ENCODE measurements around the gene PTF1A. TPM values are rescaled to one million over a fixed set of nuclear protein-coding genes. Genes with fewer than 3 reads are reported as not detected.

PTF1A gene
- total and polyA plus RNA-seq, 12 donors, result not detected

- intact Hi-C loops (cut with DNase I), result loop anchor here in 1 of 10 donors (1.0 kb wide), 1 partner anchor 22 kb away; no protein-coding TSS in a partner anchor
- ATAC-seq (no peak), DNase-seq (no peak)
- Histone ChIP-seq H3K4me1 (peaks cover 0 to 20% (median 14%) of the 10 kb centered on the region in 9 donors), H3K4me3 (no peak overlapping the region), H3K9me3 (no peaks in the 10 kb centered on the region), H3K27ac (no peak overlapping the region), H3K36me3 (no peaks in the 10 kb centered on the region), H3K27me3 (peaks cover 17 to 89% (median 80%) of the 10 kb centered on the region in 7 donors)
- TF ChIP-seq, protein P1, sequence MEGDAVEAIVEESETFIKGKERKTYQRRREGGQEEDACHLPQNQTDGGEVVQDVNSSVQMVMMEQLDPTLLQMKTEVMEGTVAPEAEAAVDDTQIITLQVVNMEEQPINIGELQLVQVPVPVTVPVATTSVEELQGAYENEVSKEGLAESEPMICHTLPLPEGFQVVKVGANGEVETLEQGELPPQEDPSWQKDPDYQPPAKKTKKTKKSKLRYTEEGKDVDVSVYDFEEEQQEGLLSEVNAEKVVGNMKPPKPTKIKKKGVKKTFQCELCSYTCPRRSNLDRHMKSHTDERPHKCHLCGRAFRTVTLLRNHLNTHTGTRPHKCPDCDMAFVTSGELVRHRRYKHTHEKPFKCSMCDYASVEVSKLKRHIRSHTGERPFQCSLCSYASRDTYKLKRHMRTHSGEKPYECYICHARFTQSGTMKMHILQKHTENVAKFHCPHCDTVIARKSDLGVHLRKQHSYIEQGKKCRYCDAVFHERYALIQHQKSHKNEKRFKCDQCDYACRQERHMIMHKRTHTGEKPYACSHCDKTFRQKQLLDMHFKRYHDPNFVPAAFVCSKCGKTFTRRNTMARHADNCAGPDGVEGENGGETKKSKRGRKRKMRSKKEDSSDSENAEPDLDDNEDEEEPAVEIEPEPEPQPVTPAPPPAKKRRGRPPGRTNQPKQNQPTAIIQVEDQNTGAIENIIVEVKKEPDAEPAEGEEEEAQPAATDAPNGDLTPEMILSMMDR (IDR thresholded peaks at IDR 0.05), result no peak
- 10 to 11% methylated on average over 26 of the region's 26 CpGs for WGBS, 2 donors
Measured at GRCh38 chr10:23171232-23171876, 20.8 kb upstream of the PTF1A start.

DNA sequence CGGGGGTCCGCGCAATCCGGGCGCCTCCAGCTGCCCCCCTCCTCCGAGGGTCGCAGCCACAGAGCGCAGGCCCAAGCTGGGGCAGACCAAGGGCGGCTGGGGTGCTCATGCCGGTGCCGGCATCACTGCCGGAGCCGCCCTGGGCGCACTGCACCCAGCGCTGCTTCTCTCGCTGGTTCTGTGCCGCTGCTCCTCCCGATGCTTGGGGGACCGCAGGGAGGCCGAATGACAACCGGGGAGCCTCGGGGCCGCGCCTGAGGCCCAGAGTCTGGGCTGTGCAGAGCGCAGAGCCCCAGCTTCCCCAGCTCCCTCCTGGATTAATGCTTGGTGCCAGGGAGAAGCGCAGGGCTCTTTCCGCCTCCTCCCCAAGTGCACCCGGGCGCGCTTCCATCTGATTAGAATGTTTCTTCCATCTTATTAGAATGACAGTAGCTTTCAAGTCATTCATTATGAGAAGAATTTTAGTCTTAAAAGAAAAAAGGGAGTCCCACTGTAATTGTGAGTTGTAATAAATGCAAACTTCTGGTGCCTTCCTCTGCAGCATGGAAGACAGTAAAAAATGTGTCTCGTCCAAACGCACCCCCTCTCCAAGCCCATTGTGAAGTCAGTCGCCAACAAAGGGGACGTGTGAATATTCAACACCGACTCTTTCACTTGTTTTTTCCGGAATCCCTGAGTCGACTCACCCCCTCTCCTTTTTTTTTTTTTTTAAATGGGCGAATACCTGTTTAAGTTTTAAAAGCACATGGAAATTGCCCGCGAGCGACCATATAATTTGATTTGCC lies 19.5 kb upstream of the PTF1A start:
- H3K27me3 ChIP-seq, result peaks cover 17 to 96% (median 89%) of the 10 kb centered on the region in 7 donors
- intact Hi-C loops (cut with DNase I), result no loop called here
- WGBS, 2 donors, result 1 to 2% methylated on average over 41 of the region's 41 CpGs

GRCh38 chr10:23173214-23174073 lies 18.7 kb upstream of the PTF1A start:
- 1% methylated on average over 82 of the region's 82 CpGs for WGBS, 2 donors
- Histone ChIP-seq H3K27ac (no peak overlapping the region), H3K27me3 (peaks cover 17 to 100% (median 93%) of the 10 kb centered on the region in 7 donors), H3K4me1 (peaks cover 0 to 20% (median 14%) of the 10 kb centered on the region in 9 donors), H3K36me3 (no peaks in the 10 kb centered on the region), H3K4me3 (peak overlapping the region in 8 of 10 donors; percentile 1 to 37 (median 30)), H3K9me3 (no peaks in the 10 kb centered on the region)
- intact Hi-C loops (cut with DNase I), result no loop called here
- no peak for DNase-seq
- TF ChIP-seq, protein P1 (IDR thresholded peaks at IDR 0.05), result no peak
- ATAC-seq, result no peak

More for the DNA sequence above, 19.5 kb upstream of the PTF1A start:
- no peaks in the 10 kb centered on the region for H3K9me3 ChIP-seq
- peaks cover 0 to 20% (median 14%) of the 10 kb centered on the region in 9 donors for H3K4me1 ChIP-seq
- DNase-seq (no peak), ATAC-seq (no peak)
- H3K4me3 ChIP-seq, result peak overlapping the region in 3 of 10 donors; percentile 24 to 37 (median 29)
- H3K27ac ChIP-seq, result no peak overlapping the region
- TF ChIP-seq, protein P1 (IDR thresholded peaks at IDR 0.05), result no peak
- no peaks in the 10 kb centered on the region for H3K36me3 ChIP-seq

Measured in heart right ventricle (tissue), 16 donors.